ENCODE data around the gene TP53.

TP53 gene

GRCh38 chr17:7717756-7718350 is 30.6 kb upstream of the TP53 start:
- peak; percentile 27; the same call in 1 of the 2 replicates for TF ChIP-seq SPI1 (IDR thresholded peaks at IDR 0.05; ENCODE audit: borderline replicate concordance, low read depth)
- no peak for TF ChIP-seq GABPA (IDR thresholded peaks at IDR 0.05; ENCODE audit: low read depth)
- no peaks in the 10 kb centered on the region for H3K27me3 ChIP-seq (ENCODE audit: insufficient read depth, poor library complexity, severe bottlenecking)

DNA sequence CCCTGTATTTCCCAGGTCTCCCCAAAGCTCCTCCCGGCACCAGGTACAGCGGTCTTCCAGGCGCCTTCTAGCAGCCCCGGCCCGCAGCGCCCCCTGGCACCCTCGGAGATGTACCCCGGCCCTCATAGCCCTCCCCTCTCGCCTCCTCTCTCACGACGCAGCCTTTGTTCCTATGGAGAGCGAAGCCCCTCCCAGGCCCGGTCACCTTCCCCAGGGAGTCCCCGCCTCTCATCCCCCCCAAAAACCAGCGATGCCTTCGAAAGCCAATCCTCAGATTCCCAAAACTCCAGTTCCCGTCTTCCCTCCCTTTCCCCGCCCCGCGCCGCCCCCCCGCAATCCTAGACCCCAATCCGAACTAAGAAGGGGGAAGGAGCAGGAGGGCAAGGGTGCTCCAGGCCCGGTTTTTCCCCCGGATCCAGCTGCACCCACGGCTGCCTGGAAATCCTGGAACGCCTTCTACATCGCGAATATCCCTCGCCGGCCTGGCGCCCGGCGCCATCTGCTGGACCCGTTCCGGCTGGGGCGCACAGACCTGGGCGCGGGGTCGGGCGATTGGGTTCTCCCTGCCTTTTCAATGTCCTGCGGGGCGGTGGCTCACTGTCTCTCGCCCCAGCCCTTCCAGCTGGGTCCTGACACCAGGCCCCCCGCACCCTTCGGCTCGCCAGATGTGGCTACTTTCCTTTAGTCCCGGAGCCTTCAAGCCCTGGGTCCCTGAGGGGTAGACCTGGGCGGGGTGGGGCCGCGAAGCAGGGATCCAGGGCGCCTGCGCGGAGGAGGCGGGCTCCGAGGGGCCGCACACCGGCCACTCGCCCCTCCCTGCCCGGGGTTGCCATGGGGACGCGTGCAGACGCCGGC is 29.8 kb upstream of the TP53 start, which contains the start of gene DNAH2:
DNAH2 (plus strand) TSS at position 844 of the 855 bp plus-strand sequence. CDS start 1,991 bp downstream, outside the sequence.
- peak; percentile 6 to 38 for DNase-seq (ENCODE audit: low read depth in 1 of 2, low spot score in 1 of 2)
- H3K27ac ChIP-seq (replicated peaks): no peak within 1 kb of the TSS
- H3K4me3 ChIP-seq (replicated peaks; ENCODE audit: insufficient read depth, low read length): peak within 1 kb of the TSS; percentile 15
- H3K27me3 ChIP-seq (ENCODE audit: insufficient read depth, poor library complexity, severe bottlenecking): no peaks in the 10 kb centered on the region
- TF ChIP-seq SPI1 (IDR thresholded peaks at IDR 0.05; ENCODE audit: borderline replicate concordance, low read depth): no peak

More at GRCh38 chr17:7717756-7718350, 30.6 kb upstream of the TP53 start:
- peak in 1 of 2 experiments; percentile 60 for DNase-seq (ENCODE audit: low read depth in 1 of 2, low spot score in 1 of 2)
- no peak overlapping the region for H3K27ac ChIP-seq (replicated peaks)
- peak overlapping the region; percentile 15; the same call in 1 of the 2 replicates for H3K4me3 ChIP-seq (replicated peaks; ENCODE audit: insufficient read depth, low read length)

DNA sequence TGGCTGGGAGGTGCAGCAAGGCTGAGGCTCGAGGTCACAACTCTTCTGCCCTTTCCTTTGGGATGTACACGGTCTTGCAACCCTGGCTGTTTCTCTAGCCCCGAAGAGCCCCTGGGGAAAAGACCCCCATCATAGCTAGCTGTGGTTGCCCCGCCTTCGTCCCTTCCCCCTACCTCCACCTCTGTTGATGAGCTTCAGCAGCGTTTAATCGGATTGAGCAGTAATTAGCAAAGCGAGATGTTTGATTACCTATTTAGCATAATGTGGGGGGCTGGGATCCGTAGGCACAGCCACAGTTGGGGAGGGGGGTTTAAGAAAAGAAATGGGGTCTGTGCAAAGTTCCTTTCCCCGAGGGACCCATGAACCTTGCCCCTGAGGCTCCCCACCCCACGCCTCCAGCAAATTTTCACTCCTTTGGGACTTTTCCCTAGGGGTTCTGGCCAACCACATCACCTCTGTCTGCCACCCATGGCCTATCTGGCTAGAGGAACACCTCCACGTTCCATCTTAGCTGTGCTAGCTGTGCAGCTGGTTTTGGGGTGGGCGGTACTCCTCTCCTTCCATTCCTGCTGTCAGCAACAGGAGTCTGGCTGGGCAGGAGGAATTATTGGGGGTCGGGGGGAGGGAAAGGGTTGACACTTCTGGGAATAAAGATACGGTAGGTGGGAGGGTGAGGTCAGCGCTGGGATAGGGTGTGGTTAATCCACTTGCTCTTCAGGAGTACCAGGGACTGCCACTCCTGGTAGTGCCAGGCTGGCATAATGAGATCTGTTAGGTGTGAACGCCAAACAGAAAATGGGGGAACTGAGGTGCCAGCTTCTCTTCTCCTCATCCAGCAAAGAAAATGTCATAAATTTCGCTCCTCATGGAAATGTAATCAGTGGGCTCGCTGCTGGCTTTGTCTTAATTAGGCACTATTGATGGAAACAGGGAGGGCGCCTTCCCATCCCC is 28.9 kb upstream of the TP53 start:
- DNase-seq (ENCODE audit: low read depth in 1 of 2, low spot score in 1 of 2): no peak
- Histone ChIP-seq H3K27me3 (ENCODE audit: insufficient read depth, poor library complexity, severe bottlenecking) (no peaks in the 10 kb centered on the region), H3K4me3 (replicated peaks; ENCODE audit: insufficient read depth, low read length) (no peak overlapping the region), H3K27ac (replicated peaks) (no peak overlapping the region)
- TF ChIP-seq POLR2AphosphoS5 (IDR thresholded peaks at IDR 0.05; ENCODE audit: low read depth) (no peak), GABPA (IDR thresholded peaks at IDR 0.05; ENCODE audit: low read depth) (no peak), SPI1 (IDR thresholded peaks at IDR 0.05; ENCODE audit: borderline replicate concordance, low read depth) (no peak)
- TF ChIP-seq, protein P1, sequence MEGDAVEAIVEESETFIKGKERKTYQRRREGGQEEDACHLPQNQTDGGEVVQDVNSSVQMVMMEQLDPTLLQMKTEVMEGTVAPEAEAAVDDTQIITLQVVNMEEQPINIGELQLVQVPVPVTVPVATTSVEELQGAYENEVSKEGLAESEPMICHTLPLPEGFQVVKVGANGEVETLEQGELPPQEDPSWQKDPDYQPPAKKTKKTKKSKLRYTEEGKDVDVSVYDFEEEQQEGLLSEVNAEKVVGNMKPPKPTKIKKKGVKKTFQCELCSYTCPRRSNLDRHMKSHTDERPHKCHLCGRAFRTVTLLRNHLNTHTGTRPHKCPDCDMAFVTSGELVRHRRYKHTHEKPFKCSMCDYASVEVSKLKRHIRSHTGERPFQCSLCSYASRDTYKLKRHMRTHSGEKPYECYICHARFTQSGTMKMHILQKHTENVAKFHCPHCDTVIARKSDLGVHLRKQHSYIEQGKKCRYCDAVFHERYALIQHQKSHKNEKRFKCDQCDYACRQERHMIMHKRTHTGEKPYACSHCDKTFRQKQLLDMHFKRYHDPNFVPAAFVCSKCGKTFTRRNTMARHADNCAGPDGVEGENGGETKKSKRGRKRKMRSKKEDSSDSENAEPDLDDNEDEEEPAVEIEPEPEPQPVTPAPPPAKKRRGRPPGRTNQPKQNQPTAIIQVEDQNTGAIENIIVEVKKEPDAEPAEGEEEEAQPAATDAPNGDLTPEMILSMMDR (IDR thresholded peaks at IDR 0.05; ENCODE audit: insufficient read depth, low read length): no peak
- TF ChIP-seq, protein P2, sequence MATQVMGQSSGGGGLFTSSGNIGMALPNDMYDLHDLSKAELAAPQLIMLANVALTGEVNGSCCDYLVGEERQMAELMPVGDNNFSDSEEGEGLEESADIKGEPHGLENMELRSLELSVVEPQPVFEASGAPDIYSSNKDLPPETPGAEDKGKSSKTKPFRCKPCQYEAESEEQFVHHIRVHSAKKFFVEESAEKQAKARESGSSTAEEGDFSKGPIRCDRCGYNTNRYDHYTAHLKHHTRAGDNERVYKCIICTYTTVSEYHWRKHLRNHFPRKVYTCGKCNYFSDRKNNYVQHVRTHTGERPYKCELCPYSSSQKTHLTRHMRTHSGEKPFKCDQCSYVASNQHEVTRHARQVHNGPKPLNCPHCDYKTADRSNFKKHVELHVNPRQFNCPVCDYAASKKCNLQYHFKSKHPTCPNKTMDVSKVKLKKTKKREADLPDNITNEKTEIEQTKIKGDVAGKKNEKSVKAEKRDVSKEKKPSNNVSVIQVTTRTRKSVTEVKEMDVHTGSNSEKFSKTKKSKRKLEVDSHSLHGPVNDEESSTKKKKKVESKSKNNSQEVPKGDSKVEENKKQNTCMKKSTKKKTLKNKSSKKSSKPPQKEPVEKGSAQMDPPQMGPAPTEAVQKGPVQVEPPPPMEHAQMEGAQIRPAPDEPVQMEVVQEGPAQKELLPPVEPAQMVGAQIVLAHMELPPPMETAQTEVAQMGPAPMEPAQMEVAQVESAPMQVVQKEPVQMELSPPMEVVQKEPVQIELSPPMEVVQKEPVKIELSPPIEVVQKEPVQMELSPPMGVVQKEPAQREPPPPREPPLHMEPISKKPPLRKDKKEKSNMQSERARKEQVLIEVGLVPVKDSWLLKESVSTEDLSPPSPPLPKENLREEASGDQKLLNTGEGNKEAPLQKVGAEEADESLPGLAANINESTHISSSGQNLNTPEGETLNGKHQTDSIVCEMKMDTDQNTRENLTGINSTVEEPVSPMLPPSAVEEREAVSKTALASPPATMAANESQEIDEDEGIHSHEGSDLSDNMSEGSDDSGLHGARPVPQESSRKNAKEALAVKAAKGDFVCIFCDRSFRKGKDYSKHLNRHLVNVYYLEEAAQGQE (IDR thresholded peaks at IDR 0.05; ENCODE audit: insufficient replicate concordance, low read depth): no peak

GRCh38 chr17:7714721-7715594 is 27.7 kb upstream of the TP53 start:
- no peak for DNase-seq (ENCODE audit: low read depth in 1 of 2, low spot score in 1 of 2)

More at GRCh38 chr17:7714721-7715594, 27.7 kb upstream of the TP53 start:
- no peak overlapping the region for H3K27ac ChIP-seq (replicated peaks)
- TF ChIP-seq POLR2AphosphoS5 (IDR thresholded peaks at IDR 0.05; ENCODE audit: low read depth) (no peak), SPI1 (IDR thresholded peaks at IDR 0.05; ENCODE audit: borderline replicate concordance, low read depth) (no peak)
- TF ChIP-seq, protein P1 (IDR thresholded peaks at IDR 0.05; ENCODE audit: insufficient read depth, low read length): no peak
- no peaks in the 10 kb centered on the region for H3K27me3 ChIP-seq (ENCODE audit: insufficient read depth, poor library complexity, severe bottlenecking)
- no peak overlapping the region for H3K4me3 ChIP-seq (replicated peaks; ENCODE audit: insufficient read depth, low read length)
